ENCODE measurements around the gene C19orf53.
A peak's percentile ranks its signal among the peaks of the same experiment; 100 is the strongest.

C19orf53 gene

DNA sequence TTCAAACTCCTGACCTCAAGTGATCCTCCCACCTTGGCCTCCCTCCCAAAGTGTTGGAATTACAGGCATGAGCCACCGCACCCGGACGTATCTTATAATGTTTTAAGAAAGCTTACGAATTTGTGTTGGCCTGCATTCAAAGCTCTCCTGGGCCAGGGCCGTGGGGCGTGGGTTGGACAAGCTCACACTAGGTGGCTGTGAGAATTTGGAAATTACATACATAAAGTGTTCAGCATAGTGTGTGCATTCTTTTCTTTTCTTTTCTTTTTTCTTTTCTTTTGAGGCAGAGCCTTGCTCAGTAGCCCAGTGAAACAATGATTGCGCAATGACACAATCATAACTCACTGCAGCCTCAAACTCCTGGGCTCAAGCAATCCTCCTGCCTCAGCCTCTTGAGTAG lies 23.6 kb downstream of the C19orf53 start:
- TF ChIP-seq, protein P1, sequence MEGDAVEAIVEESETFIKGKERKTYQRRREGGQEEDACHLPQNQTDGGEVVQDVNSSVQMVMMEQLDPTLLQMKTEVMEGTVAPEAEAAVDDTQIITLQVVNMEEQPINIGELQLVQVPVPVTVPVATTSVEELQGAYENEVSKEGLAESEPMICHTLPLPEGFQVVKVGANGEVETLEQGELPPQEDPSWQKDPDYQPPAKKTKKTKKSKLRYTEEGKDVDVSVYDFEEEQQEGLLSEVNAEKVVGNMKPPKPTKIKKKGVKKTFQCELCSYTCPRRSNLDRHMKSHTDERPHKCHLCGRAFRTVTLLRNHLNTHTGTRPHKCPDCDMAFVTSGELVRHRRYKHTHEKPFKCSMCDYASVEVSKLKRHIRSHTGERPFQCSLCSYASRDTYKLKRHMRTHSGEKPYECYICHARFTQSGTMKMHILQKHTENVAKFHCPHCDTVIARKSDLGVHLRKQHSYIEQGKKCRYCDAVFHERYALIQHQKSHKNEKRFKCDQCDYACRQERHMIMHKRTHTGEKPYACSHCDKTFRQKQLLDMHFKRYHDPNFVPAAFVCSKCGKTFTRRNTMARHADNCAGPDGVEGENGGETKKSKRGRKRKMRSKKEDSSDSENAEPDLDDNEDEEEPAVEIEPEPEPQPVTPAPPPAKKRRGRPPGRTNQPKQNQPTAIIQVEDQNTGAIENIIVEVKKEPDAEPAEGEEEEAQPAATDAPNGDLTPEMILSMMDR (IDR thresholded peaks at IDR 0.05) = no peak
- no peak overlapping the region for H3K9ac ChIP-seq
- H3K9me3 ChIP-seq (ENCODE audit: control insufficient read depth, low read length) = no peaks in the 10 kb centered on the region
- H3K27me3 ChIP-seq (ENCODE audit: control insufficient read depth, insufficient read depth, low read length) = no peaks in the 10 kb centered on the region
- no peak overlapping the region for H3K4me3 ChIP-seq (ENCODE audit: low read depth, low read length)
- H3K4me1 ChIP-seq = peaks cover 8% of the 10 kb centered on the region
- H3K36me3 ChIP-seq (ENCODE audit: control insufficient read depth, insufficient read depth, low read length) = no peaks in the 10 kb centered on the region
- H3K4me2 ChIP-seq (ENCODE audit: low read length) = no peak overlapping the region
- no peak overlapping the region for H3K27ac ChIP-seq
- no peak overlapping the region for H2AFZ ChIP-seq
- H3K79me2 ChIP-seq = no peaks in the 10 kb centered on the region

DNA sequence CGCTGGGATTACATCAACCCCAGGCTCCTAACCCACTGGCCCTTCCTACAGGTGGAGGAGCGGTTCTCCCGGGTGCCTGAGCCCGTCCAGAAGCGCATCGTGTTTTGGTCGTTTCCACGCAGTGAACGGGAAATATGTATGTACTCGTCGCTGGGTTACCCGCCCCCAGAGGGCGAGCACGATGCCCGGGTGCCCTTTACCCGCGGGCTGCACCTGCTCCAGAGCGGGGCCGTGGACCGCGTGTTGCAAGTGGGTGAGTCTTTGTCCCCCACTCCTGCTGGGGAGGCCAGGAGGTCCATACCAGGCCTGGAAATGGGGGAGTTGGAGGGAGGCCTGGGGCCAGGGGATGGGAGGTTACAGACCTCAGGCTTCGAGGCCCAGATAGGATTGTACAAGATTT lies 25.4 kb downstream of the C19orf53 start:
- Histone ChIP-seq H3K4me2 (ENCODE audit: low read length) (no peak overlapping the region), H3K36me3 (ENCODE audit: control insufficient read depth, insufficient read depth, low read length) (no peaks in the 10 kb centered on the region), H3K27me3 (ENCODE audit: control insufficient read depth, insufficient read depth, low read length) (no peaks in the 10 kb centered on the region), H3K4me3 (ENCODE audit: low read depth, low read length) (no peak overlapping the region), H3K9me3 (ENCODE audit: control insufficient read depth, low read length) (no peaks in the 10 kb centered on the region), H3K9ac (no peak overlapping the region), H3K4me1 (peaks cover 8% of the 10 kb centered on the region), H3K79me2 (no peaks in the 10 kb centered on the region), H2AFZ (no peak overlapping the region), H3K27ac (no peak overlapping the region)
- TF ChIP-seq, protein P1 (IDR thresholded peaks at IDR 0.05) = no peak

- H3K9ac ChIP-seq = no peak overlapping the region
- no peak overlapping the region for H3K4me3 ChIP-seq (ENCODE audit: low read depth, low read length)
- H2AFZ ChIP-seq = no peak overlapping the region
- no peak overlapping the region for H3K27ac ChIP-seq
- H3K4me2 ChIP-seq (ENCODE audit: low read length) = no peak overlapping the region
- TF ChIP-seq, protein P1 (IDR thresholded peaks at IDR 0.05) = no peak
- H3K36me3 ChIP-seq (ENCODE audit: control insufficient read depth, insufficient read depth, low read length) = no peaks in the 10 kb centered on the region
- no peaks in the 10 kb centered on the region for H3K4me1 ChIP-seq
- H3K9me3 ChIP-seq (ENCODE audit: control insufficient read depth, low read length) = no peaks in the 10 kb centered on the region
- H3K27me3 ChIP-seq (ENCODE audit: control insufficient read depth, insufficient read depth, low read length) = no peaks in the 10 kb centered on the region
- H3K79me2 ChIP-seq = no peaks in the 10 kb centered on the region
These were observed 28.8 kb downstream of the C19orf53 start for GRCh38 chr19:13803038-13803437.

DNA sequence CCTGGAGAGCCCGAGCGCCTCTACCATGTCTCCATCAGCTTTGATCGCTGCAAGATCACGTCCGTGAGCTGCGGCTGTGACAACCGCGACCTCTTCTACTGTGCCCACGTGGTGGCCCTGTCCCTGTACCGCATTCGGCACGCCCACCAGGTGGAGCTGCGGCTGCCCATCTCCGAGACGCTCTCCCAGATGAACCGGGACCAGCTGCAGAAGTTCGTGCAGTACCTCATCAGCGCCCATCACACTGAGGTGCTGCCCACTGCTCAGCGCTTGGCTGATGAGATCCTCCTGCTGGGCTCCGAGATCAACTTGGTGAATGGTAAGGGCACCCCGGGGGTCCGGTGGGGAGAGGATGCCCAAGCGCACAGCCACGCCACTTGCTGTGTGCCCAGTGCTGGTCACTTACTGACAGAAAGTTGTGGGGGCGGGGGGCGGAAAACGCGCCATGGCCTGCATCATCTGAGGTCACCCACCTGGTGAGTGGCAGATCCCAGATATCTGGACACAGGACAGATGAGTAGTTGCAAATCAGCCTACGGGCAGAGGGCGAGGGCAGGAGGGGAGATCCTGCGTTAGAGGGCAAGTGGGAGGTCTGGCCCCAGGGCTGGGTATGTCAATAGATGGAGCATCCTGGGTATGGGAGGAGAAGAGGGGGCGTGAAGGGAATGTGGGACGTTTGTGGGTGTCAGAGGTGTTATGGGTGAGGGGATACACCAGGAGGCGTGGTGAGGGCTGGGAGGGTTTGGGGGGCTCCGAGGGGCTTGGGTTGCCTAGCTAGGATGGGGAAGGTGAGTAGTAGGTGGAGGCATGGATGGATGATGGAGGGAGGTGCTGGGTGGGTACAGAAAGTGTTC lies 30.8 kb downstream of the C19orf53 start:
- Histone ChIP-seq H3K36me3 (ENCODE audit: control insufficient read depth, insufficient read depth, low read length) (no peaks in the 10 kb centered on the region), H3K9me3 (ENCODE audit: control insufficient read depth, low read length) (no peaks in the 10 kb centered on the region), H3K79me2 (no peaks in the 10 kb centered on the region), H3K4me2 (ENCODE audit: low read length) (no peak overlapping the region), H3K27ac (no peak overlapping the region), H3K4me1 (no peaks in the 10 kb centered on the region), H2AFZ (no peak overlapping the region), H3K27me3 (ENCODE audit: control insufficient read depth, insufficient read depth, low read length) (no peaks in the 10 kb centered on the region), H3K4me3 (ENCODE audit: low read depth, low read length) (no peak overlapping the region), H3K9ac (no peak overlapping the region)
- TF ChIP-seq, protein P1 (IDR thresholded peaks at IDR 0.05) = peak; percentile 15

DNA sequence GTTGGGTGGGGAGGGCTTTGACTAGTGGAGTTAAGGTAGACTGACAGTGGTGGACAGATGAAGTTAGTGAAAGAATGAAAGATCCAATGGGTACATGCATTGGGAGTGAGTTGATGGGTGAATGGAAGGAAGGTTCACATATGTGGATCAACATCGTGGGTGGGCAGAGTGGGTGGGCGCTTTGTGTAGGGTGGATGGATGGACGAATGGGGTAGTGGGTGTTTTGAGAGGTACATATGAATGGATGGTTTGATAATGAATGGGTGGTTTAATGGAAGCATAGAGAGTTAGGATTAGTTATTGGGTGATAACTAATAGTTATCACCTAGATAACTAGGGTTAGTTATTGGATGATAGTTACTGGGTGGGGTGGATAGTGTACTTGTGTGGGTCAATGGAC lies 32.5 kb downstream of the C19orf53 start:
- H3K4me1 ChIP-seq = no peaks in the 10 kb centered on the region
- no peak overlapping the region for H3K4me2 ChIP-seq (ENCODE audit: low read length)
- H3K27me3 ChIP-seq (ENCODE audit: control insufficient read depth, insufficient read depth, low read length) = no peaks in the 10 kb centered on the region
- H3K9ac ChIP-seq = no peak overlapping the region
- no peak overlapping the region for H3K4me3 ChIP-seq (ENCODE audit: low read depth, low read length)
- TF ChIP-seq, protein P1 (IDR thresholded peaks at IDR 0.05) = no peak
- H3K9me3 ChIP-seq (ENCODE audit: control insufficient read depth, low read length) = no peaks in the 10 kb centered on the region
- H2AFZ ChIP-seq = no peak overlapping the region
- no peak overlapping the region for H3K27ac ChIP-seq
- H3K36me3 ChIP-seq (ENCODE audit: control insufficient read depth, insufficient read depth, low read length) = no peaks in the 10 kb centered on the region
- no peaks in the 10 kb centered on the region for H3K79me2 ChIP-seq

Measured in parathyroid adenoma (tissue), 2 donors.